ENCODE measurements around the gene LRP6. TPM values are rescaled to one million over a fixed set of nuclear protein-coding genes. Genes with fewer than 3 reads are reported as not detected.

Gene LRP6
- total and polyA plus RNA-seq, 2 of the 8 experiments (the other 6 are each of a cell fraction or from before 2014, with no cell fraction given), result 53.6 to 73.2 TPM

- TF ChIP-seq NANOG (IDR thresholded peaks at IDR 0.05; ENCODE audit: insufficient read depth, low read depth, low read length, poor library complexity, severe bottlenecking), result no peak
- TF ChIP-seq USF2 (IDR thresholded peaks at IDR 0.05; ENCODE audit: low read length), result no peak
- no peak for TF ChIP-seq CEBPB (IDR thresholded peaks at IDR 0.05; ENCODE audit: low read depth, low read length)
- TF ChIP-seq EZH2 (IDR thresholded peaks at IDR 0.05; ENCODE audit: low read depth, low read length, severe bottlenecking), result no peak
Observed at GRCh38 chr12:12214201-12214600, 52.6 kb downstream of the LRP6 start (continued).

Data from H1 (cell line).